Measurements from ENCODE around the gene SLC23A1. TPM values are rescaled to one million over a fixed set of nuclear protein-coding genes. Genes with fewer than 3 reads are reported as not detected.
A peak's percentile ranks its signal among the peaks of the same experiment; 100 is the strongest.

SLC23A1 gene
- total RNA-seq, 3 donors from 2014 or later (not counting 1 experiment from before 2014, with no cell fraction given) = not detected

DNA sequence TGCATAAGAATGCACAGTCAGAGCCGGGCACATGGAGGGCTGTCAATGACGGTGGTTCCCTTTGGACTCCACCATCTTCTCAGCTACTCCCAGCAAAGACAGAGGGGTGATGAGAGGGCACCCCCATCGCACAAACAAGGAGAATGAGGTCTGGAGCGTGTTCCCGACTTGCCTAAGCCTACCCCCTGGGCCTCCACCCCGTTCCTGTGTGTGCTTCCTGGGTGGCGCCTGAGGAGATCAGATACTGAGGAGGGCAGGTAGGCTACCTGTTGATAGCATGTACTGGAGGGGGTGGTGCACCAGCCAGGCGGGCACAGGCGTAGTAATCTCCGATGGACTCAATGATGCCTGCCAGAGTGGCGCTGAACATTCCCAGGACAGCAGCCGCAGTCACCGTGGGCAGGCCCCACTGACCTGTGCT, 4.1 kb downstream of the SLC23A1 start:
- no peaks in the 10 kb centered on the region for H3K9me3 Mint-ChIP-seq

DNA sequence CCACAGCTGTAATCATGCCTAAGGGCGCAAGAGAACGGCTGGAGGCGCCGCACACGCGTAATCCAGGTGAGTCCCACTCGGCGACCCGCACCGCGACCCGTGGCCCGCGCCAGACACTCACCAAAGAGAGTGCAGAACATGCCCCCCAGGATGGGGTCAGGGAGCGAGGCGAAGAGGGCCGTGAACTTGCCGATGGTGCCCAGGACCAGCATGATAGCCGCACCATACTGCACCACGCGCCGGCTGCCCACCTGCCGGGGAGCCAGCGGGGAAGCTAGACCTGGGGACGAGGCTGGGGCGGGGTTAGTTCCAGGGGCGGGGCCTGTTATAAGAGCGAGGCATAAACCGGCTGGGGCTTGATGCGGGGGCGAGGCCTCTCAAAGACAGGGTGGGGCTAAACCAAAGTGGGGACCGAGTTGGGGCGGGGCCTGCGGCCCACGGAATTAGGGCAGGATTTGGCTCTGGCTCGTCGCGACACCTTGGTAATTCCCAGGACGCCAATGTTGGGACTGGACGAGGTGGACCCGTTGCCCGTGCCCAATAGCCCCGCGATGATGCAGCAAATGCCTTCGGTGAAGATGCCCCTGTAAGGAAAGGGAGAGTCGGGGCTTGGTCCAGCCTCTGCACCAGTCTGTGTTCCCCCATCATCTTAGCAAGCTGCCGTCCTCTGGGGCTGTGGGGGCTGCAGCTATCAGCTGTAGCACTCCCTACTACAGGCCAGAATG, 4.8 kb downstream of the SLC23A1 start:
- H3K36me3 Mint-ChIP-seq = no peaks in the 10 kb centered on the region
- no peak overlapping the region for H3K4me3 ChIP-seq (ENCODE audit: low read length)
- DNase-seq = no peak
- no peak overlapping the region for H3K4me3 Mint-ChIP-seq
- no peaks in the 10 kb centered on the region for H3K27me3 ChIP-seq (ENCODE audit: control insufficient read depth, insufficient read depth, low read length)
- H3K27me3 Mint-ChIP-seq (ENCODE audit: low read depth in 2 of 2) = no peaks in the 10 kb centered on the region
- peaks cover 0 to 4% of the 10 kb centered on the region in 2 donors for H3K4me1 Mint-ChIP-seq
- ATAC-seq = no peak
- no peaks in the 10 kb centered on the region for H3K9me3 ChIP-seq (ENCODE audit: control insufficient read depth, insufficient read depth, low read length)
- intact Hi-C loops (cut with micrococcal nuclease) = no loop called here
- 93% methylated on average over 47 of the region's 47 CpGs for WGBS (ENCODE audit: insufficient coverage)
- TF ChIP-seq, protein P1, sequence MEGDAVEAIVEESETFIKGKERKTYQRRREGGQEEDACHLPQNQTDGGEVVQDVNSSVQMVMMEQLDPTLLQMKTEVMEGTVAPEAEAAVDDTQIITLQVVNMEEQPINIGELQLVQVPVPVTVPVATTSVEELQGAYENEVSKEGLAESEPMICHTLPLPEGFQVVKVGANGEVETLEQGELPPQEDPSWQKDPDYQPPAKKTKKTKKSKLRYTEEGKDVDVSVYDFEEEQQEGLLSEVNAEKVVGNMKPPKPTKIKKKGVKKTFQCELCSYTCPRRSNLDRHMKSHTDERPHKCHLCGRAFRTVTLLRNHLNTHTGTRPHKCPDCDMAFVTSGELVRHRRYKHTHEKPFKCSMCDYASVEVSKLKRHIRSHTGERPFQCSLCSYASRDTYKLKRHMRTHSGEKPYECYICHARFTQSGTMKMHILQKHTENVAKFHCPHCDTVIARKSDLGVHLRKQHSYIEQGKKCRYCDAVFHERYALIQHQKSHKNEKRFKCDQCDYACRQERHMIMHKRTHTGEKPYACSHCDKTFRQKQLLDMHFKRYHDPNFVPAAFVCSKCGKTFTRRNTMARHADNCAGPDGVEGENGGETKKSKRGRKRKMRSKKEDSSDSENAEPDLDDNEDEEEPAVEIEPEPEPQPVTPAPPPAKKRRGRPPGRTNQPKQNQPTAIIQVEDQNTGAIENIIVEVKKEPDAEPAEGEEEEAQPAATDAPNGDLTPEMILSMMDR (IDR thresholded peaks at IDR 0.05) = no peak
- no peak overlapping the region for H3K27ac ChIP-seq (ENCODE audit: low read length)
- H3K36me3 ChIP-seq (ENCODE audit: control insufficient read depth, insufficient read depth, low read length) = peaks cover 5% of the 10 kb centered on the region
- no peaks in the 10 kb centered on the region for H3K4me1 ChIP-seq (ENCODE audit: control insufficient read depth, insufficient read depth, low read length)
- no peak overlapping the region for H3K27ac Mint-ChIP-seq
- no peaks in the 10 kb centered on the region for H3K9me3 Mint-ChIP-seq

More for the DNA sequence above, 4.1 kb downstream of the SLC23A1 start:
- Mint-ChIP-seq H3K27me3 (ENCODE audit: low read depth in 2 of 2) (no peaks in the 10 kb centered on the region), H3K27ac (no peak overlapping the region), H3K36me3 (no peaks in the 10 kb centered on the region), H3K4me3 (no peak overlapping the region), H3K4me1 (peaks cover 0 to 2% of the 10 kb centered on the region in 2 donors)
- ATAC-seq (no peak), DNase-seq (no peak)
- no peaks in the 10 kb centered on the region for H3K9me3 ChIP-seq (ENCODE audit: control insufficient read depth, insufficient read depth, low read length)
- 88% methylated on average over 13 of the region's 13 CpGs for WGBS (ENCODE audit: insufficient coverage)
- H3K4me1 ChIP-seq (ENCODE audit: control insufficient read depth, insufficient read depth, low read length) = no peaks in the 10 kb centered on the region
- intact Hi-C loops (cut with micrococcal nuclease) = no loop called here
- H3K27me3 ChIP-seq (ENCODE audit: control insufficient read depth, insufficient read depth, low read length) = no peaks in the 10 kb centered on the region
- H3K27ac ChIP-seq (ENCODE audit: low read length) = no peak overlapping the region
- H3K4me3 ChIP-seq (ENCODE audit: low read length) = no peak overlapping the region
- no peaks in the 10 kb centered on the region for H3K36me3 ChIP-seq (ENCODE audit: control insufficient read depth, insufficient read depth, low read length)
- TF ChIP-seq, protein P1 (IDR thresholded peaks at IDR 0.05) = no peak

DNA sequence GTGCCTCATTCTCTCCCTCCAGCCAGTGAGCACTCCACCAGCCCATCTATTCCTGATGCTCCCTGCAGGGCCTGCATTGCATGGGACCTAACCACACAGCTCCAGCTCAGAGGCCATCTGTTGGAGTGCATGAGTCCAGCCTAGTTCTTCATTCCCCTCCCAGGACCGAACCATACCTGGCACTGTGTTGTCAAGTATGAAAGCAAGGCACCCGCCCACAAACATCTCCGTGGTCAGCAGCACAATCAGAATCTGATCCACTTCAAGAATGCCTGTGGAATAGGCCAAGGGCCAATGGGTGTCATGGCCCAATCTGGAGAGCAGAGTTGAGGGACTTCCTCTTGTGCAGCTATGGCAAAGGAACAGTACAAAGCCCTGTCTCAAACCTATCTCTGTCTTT, 5.9 kb downstream of the SLC23A1 start:
- DNase-seq = no peak
- H3K4me3 Mint-ChIP-seq = no peak overlapping the region
- H3K36me3 Mint-ChIP-seq = no peaks in the 10 kb centered on the region
- Histone ChIP-seq H3K36me3 (ENCODE audit: control insufficient read depth, insufficient read depth, low read length) (peaks cover 7% of the 10 kb centered on the region), H3K27me3 (ENCODE audit: control insufficient read depth, insufficient read depth, low read length) (no peaks in the 10 kb centered on the region), H3K9me3 (ENCODE audit: control insufficient read depth, insufficient read depth, low read length) (no peaks in the 10 kb centered on the region), H3K27ac (ENCODE audit: low read length) (no peak overlapping the region), H3K4me3 (ENCODE audit: low read length) (no peak overlapping the region), H3K4me1 (ENCODE audit: control insufficient read depth, insufficient read depth, low read length) (no peaks in the 10 kb centered on the region)
- TF ChIP-seq, protein P1 (IDR thresholded peaks at IDR 0.05) = no peak
- ATAC-seq = no peak
- intact Hi-C loops (cut with micrococcal nuclease) = no loop called here
- WGBS (ENCODE audit: insufficient coverage) = 88% methylated on average over 3 of the region's 3 CpGs
- peak overlapping the region in 1 of 2 donors; percentile 18 for H3K27ac Mint-ChIP-seq
- peaks cover 0 to 4% of the 10 kb centered on the region in 2 donors for H3K4me1 Mint-ChIP-seq
- H3K27me3 Mint-ChIP-seq (ENCODE audit: low read depth in 2 of 2) = no peaks in the 10 kb centered on the region
- H3K9me3 Mint-ChIP-seq = no peaks in the 10 kb centered on the region

DNA sequence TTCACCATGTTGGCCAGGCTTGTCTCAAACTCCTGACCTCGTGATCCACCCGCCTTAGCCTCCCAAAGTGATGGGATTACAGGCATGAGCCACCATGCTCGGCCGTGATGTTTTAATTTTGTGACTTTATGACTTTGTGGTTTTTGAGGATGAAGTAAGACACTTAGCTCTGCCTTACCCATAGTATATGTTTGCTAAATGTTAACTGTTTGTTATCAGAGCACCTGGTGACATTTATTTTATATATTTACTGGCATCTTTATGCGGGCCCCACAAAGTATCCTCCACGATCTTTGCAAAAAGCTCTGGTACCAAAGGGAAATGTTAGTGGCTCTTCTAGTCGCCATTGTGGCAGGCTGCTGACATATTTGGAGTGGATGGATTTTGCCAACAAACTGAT, 6.7 kb downstream of the SLC23A1 start:
- H3K36me3 ChIP-seq (ENCODE audit: control insufficient read depth, insufficient read depth, low read length) = peaks cover 16% of the 10 kb centered on the region
- H3K4me1 Mint-ChIP-seq = peaks cover 0 to 4% of the 10 kb centered on the region in 2 donors
- ATAC-seq = no peak
- TF ChIP-seq, protein P1 (IDR thresholded peaks at IDR 0.05) = no peak
- intact Hi-C loops (cut with micrococcal nuclease) = no loop called here
- H3K9me3 Mint-ChIP-seq = no peaks in the 10 kb centered on the region
- H3K27me3 ChIP-seq (ENCODE audit: control insufficient read depth, insufficient read depth, low read length) = no peaks in the 10 kb centered on the region
- no peak overlapping the region for H3K4me3 Mint-ChIP-seq
- DNase-seq = no peak
- no peaks in the 10 kb centered on the region for H3K36me3 Mint-ChIP-seq
- H3K4me1 ChIP-seq (ENCODE audit: control insufficient read depth, insufficient read depth, low read length) = no peaks in the 10 kb centered on the region
- H3K27ac ChIP-seq (ENCODE audit: low read length) = no peak overlapping the region
- no peak overlapping the region for H3K4me3 ChIP-seq (ENCODE audit: low read length)
- no peaks in the 10 kb centered on the region for H3K27me3 Mint-ChIP-seq (ENCODE audit: low read depth in 2 of 2)
- H3K27ac Mint-ChIP-seq = no peak overlapping the region
- 93% methylated on average over 7 of the region's 7 CpGs for WGBS (ENCODE audit: insufficient coverage)
- no peaks in the 10 kb centered on the region for H3K9me3 ChIP-seq (ENCODE audit: control insufficient read depth, insufficient read depth, low read length)
